Sigmoid colon (tissue), 4 donors: Measurements from ENCODE around the gene ITPR1.

Experiments used
- CTCF ChIP-seq, 4 experiments: fragments of 450-650 bp in 3 of 4; fragments of 200-600 bp in 1 of 4; IDR thresholded peaks; one replicate each; pipeline ENCODE4 v1.5.1; 2016 to 2019; ENCODE audit warnings: antibody characterized with exemption in 4 of 4, mild to moderate bottlenecking in 3 of 4, moderate library complexity in 2 of 4
- EP300 ChIP-seq, 4 donors: sonication (generic); formaldehyde crosslinking; IDR thresholded peaks; one replicate each; pipeline ENCODE4 v1.6.1; 2017; ENCODE audit warnings: antibody characterized with exemption in 4 of 4
- POLR2A ChIP-seq, 2 donors: fragments of 450-650 bp; IDR thresholded peaks; one replicate each; pipeline ENCODE4 v1.6.1; 2016; ENCODE audit warnings: antibody characterized with exemption in 2 of 2, mild to moderate bottlenecking in 2 of 2, moderate library complexity in 2 of 2
- POLR2AphosphoS5 ChIP-seq, 4 donors: sonication (generic); formaldehyde crosslinking; IDR thresholded peaks; one replicate each; pipeline ENCODE4 v1.6.1; 2017; ENCODE audit warnings: antibody characterized with exemption in 4 of 4

DNA sequence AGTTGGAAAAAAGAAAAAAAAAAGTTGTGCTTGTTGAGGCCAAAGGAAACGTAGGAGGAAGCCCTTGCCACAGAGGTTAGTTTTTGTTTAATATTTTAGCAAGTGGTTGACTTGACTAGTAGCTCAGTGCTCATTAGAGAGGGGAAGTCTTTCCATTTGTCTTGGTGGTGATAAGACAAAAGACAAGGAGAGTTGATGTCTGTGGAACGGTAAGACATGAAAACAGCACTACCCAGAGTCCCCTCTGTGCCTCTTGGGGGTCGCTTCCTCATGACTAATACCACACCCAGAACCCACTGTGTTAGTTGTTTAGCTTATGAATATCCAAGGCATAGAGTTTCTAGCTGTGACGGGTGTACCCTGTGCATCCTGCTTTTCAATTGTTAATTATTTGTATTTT lies 211.4 kb downstream of the ITPR1 start:
- TF ChIP-seq POLR2A (IDR thresholded peaks at IDR 0.05) (no peak), POLR2AphosphoS5 (IDR thresholded peaks at IDR 0.05) (no peak), CTCF (IDR thresholded peaks at IDR 0.05) (no peak), EP300 (IDR thresholded peaks at IDR 0.05) (no peak)
